ENCODE data around the gene AMOTL2.
A peak's percentile ranks its signal among the peaks of the same experiment; 100 is the strongest.

Gene AMOTL2

GRCh38 chr3:134374105-134374790 is at the start of gene AMOTL2:
Gene AMOTL2, minus strand, starts transcription at chr3:134374447. Its CDS starts 3,014 bp downstream, at chr3:134371433.
- DNase-seq: peak; percentile 83

GRCh38 chr3:134423153-134423552 is 48.9 kb upstream of the AMOTL2 start:
- no peak for DNase-seq

DNA sequence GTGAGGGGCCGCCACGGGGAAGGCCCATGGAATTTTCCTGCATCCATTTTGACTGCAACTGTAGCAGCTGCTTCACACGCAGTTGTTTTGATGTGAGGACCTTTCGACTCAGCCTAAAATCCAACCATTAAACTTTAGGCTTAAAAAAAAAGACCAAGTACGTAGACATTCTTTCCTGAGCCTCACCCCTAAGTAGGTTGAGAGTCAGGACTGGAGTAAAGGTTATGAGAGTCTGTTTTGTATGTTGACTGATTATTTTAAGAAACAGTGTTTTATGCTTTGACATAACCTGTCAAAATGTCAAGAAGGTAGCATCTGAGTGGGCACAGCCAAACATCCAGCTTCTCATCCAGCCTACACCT is 45.7 kb upstream of the AMOTL2 start:
- DNase-seq: no peak

- DNase-seq: no peak
Measured at GRCh38 chr3:134419214-134419959, 45.1 kb upstream of the AMOTL2 start.

- DNase-seq: no peak
Measured at GRCh38 chr3:134409041-134409440, 34.8 kb upstream of the AMOTL2 start.

GRCh38 chr3:134407239-134407625 is 33.0 kb upstream of the AMOTL2 start:
- no peak for DNase-seq

- no peak for DNase-seq
Measured at GRCh38 chr3:134406331-134407238, 32.3 kb upstream of the AMOTL2 start.

- DNase-seq: no peak
Measured at GRCh38 chr3:134404366-134404885, 30.2 kb upstream of the AMOTL2 start.

GRCh38 chr3:134397755-134398154 is 23.5 kb upstream of the AMOTL2 start:
- DNase-seq: no peak

- DNase-seq: no peak
Measured at GRCh38 chr3:134395103-134395502, 20.9 kb upstream of the AMOTL2 start.

GRCh38 chr3:134394380-134394779 is 20.1 kb upstream of the AMOTL2 start:
- no peak for DNase-seq

DNA sequence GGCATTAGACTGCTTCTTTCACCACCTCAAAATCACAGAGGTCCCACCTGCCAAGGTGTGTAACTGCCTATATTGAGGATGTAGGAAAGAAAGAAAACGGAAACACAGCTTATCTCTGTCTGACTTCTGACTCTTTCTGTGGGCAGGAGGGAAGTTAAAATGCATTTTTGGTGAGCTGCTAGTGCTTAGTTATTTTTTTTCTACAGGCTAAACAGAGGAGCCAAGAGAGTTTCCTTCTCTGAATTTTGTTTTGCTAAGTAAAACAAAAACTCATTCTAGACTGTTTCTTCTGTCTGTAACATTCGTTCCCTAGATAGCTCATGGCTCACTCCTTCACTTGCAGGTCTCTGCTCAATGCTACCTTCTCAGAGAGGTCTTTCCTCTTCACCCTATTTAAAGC is 18.8 kb upstream of the AMOTL2 start:
- no peak for DNase-seq

DNA sequence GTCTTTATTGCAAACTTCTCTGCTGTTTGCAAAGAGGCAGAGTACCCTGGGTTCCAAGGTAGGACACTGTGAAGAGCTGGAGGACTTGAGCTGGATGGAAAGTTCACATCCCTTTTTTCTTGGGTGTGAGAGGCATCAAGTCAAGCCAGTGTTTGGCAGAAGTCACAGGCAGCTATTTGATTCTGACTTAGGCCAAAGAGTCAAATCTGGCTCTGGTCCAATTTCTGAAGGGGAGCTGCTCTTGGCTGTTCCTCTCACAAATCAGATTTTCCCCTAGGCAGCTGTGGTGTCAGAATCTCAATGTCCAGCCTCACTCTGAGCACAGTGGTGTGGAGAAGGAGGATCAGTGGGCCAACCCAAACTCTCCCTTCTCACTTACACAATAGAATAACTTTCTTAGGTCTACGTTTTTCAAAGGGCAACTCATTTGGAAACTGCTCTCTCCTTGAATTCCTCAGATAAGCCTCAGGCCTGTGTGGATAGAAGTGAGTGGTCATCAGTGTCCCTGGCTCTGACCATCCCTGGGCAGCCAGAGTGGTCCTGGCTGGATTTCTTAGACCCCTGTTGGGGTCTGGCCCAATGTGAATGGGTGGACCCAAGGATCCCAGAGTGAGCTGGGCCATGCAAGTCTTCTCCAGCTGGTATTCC is 18.2 kb upstream of the AMOTL2 start:
- DNase-seq: peak; percentile 47

DNA sequence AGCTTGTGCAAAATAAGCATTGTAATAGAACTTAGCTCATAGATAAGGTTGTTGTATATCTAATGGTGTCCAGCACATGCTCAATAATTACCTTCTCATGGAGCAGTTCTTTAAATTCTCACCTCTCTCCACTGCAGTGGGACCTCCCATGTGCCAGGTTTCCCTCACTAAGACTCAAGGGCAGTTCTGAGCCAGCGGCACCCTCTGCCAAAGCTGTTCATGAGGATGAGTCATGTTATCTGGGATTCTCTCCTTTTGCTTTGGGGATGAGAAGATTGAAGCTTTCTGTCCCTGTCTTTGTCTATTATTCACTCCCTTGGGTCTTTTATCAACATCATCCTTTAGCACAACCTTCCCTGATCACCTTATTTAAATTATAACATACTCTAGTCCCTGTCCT is 15.6 kb upstream of the AMOTL2 start:
- DNase-seq: no peak

DNA sequence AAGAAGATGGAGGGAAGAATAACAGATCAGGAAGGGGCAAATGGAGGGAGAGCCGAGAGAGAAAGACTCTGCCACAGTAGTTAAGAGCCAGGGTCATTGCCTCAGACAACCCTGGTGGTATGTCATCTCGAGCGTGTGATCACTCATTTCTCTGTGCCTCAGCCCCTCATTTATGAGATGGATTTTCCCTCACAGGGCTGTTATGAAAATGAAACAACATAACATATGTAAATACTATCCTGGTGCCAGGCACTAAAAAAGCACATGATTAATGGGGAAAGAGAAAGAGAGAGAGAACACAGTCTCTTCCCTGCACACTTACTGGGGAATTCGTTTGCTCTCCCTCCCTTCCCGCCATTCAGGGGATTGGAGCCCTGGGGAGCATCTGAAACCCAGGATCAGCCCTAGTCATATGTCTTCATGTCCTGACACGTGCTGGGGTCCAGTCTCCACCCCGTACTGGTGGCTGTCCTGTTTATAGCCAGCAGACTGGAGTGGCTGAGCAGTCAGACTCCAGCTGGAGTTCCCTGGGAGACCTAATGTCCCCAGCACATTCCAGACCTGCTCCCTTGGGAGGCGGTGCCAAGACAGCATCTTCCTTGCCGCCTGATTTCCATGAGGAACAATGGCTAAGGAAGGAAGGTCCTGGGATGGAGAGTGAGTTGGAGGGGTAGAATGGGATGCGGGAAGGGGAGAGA is 14.7 kb upstream of the AMOTL2 start:
- no peak for DNase-seq

DNA sequence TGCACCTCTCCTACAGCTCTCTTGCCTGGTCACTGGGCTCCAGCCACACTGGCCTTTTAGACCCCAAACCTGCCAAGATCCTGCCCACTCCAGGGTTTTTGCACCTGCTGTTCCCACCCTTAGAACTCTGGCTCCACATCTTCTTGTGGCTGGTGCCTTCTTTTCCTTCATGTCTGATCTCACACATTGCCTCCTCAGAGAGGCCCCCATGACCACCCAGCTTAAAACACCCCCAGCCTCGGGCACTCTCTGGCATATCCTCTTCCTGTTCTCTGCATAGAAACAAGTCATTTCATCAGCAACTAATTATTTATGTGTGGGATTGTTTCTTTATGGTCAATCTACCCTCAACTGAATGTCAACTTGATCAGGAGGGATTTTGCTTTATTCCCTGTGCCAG is 14.0 kb upstream of the AMOTL2 start:
- DNase-seq: no peak

DNA sequence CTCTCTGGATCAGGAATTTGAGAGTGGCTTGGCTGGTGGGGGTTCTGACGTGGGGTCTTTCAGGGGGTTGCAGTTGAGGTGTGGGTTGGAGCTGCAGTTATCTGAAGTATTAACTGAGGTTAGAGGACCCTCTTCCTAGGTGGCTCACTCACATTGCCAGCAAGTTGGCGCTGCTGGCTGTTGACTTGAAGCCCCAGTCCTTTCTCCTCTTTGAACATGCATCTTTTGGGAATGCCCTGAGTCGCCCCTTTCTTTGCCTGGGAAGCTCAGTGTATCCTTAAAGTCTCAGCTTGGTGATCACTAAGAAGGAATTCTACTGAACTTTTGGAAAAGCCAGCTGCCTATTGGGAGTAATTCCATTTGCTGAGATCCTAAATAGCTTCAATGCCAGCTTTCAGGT is 13.0 kb upstream of the AMOTL2 start:
- DNase-seq: no peak

DNA sequence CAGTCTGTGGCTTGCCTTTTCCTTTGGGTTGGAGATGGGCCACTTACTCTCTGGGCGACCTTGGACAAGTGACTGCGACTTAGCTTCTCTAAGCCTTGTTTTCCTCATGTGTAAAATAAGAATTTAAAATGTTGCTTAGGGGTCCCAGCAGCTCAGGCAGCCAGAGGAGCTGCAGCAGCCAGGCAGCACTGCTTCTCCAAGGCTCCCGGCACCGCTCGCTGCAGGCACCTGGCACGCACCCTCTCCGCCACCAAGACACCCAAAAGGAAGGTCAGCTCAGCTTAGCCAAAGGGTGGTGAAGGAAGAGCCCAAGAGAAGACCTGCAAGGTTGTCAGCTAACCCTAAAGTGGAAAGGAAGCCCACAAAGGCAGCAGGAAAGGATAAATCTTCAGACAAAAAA is 10.7 kb upstream of the AMOTL2 start:
- no peak for DNase-seq

DNA sequence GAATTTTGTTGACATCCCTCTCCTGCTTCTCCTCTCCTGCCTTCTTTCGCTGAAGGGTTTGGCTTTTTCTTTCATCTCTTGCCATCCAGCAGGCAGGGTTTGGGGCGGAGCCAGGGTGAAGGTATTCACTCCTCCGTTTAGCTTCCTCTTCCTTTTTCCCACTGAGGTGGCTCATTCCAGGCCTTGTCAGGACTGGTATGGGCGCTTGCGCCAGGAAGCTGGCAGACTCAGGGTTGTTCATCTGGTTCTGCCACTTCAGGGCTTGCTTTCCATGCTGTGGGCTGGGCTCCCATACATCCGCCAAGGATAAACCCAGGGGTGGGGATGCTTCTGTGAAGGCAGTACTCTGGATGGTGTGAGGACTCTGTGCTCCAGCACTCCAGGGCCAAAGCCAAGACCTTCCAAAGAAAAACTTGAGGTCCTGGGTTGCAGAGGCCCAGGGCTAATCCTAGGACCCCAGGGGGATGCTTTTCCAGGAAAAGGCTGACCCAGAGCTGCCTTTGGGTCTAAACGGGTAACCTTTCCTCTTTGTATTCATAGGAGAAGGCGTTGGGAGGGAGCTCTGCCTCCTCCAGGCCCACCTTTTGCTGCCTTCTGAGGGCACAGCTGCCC is 7.7 kb upstream of the AMOTL2 start:
- no peak for DNase-seq

- DNase-seq: no peak
Measured at GRCh38 chr3:134381076-134381475, 6.8 kb upstream of the AMOTL2 start.

DNA sequence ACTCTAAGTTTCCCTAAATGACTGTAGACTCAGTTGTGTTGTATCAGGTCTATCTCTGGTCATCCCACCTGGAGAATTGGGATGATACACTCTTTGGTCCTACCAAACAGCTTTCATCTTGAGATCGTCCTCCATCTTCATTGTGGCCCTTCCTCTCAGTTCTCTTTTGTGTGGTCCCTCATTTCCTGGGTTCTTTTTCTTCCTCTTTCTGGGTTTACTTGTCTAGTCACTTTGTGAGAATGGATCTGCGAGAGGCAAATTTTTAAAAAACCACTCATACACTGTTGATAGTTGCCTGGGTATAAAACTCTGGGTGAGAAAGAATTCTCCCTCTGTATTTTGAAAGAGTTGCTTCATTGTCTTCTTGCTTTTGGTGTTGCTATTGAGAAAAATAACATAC is 6.0 kb upstream of the AMOTL2 start:
- no peak for DNase-seq

GRCh38 chr3:134378818-134379217 is 4.6 kb upstream of the AMOTL2 start:
- no peak for DNase-seq

Measured in NCI-H226 (cell line).